ENCODE data around the gene BTNL2. TPM values are rescaled to one million over a fixed set of nuclear protein-coding genes. Genes with fewer than 3 reads are reported as not detected.

The BTNL2 gene
- total RNA-seq, 3 donors from 2014 or later = not detected

DNA sequence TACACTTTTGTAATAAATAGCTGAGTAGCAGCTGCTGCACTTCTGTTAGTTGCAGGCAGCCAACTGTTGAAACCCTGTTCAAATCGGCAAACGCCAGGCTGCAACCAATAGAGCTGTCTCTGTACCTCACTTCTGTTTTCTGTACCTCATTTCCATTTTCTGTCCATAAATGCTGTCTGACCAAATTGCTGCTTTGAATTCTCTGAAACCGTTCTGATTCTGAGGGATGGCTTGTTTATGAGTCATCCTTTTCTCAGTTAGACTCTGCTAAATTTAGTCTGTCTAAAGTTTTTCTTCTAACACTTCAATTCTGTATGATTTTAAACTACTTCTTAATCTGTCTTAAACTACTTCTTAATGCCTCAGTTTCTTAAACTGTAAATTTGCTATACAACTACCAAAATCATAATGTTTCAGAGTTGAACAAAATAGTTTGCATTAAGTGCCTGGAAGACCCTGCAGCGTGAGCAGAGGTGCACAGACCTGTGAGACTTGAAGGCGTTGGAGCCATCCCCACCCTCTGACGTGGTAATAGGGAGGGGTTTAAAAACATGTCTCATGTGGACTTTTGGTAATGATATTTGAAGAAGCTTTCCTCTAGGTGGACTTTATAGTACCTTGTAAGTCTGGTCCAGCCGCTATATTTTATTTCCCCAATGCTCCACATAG lies 9.6 kb downstream of the BTNL2 start:
- peak in 1 of 2 donors; percentile 28 for ATAC-seq
- H3K4me1 Mint-ChIP-seq (ENCODE audit: low read depth) = no peaks in the 10 kb centered on the region
- peaks cover 31% of the 10 kb centered on the region for H3K27me3 Mint-ChIP-seq (ENCODE audit: low read depth)
- no peak for DNase-seq
- H3K4me3 Mint-ChIP-seq = no peak overlapping the region
- H3K36me3 Mint-ChIP-seq (ENCODE audit: insufficient read depth) = no peaks in the 10 kb centered on the region
- no peaks in the 10 kb centered on the region for H3K9me3 Mint-ChIP-seq

DNA sequence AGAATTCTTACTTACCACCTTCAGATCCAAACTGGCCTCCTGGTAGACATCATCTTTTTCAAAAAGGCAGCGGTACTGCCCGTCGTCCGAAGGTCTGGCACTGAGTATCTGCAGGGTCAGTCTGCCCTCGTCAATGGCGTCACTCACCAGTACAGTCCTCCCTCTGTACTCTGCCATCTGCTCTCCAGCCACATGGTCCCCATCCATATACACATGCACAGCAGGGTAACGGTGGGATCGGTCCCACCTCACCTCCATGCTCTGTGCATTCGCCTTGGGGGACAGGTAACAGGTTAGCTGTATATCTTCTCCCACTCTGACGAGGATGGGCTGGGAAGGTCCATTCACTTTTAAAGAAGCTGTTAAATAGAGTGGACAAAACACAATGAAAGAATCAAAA lies 11.0 kb downstream of the BTNL2 start:
- Mint-ChIP-seq H3K4me3 (no peak overlapping the region), H3K27me3 (ENCODE audit: low read depth) (peaks cover 26% of the 10 kb centered on the region), H3K4me1 (ENCODE audit: low read depth) (no peaks in the 10 kb centered on the region), H3K9me3 (no peaks in the 10 kb centered on the region), H3K36me3 (ENCODE audit: insufficient read depth) (no peaks in the 10 kb centered on the region)
- ATAC-seq (no peak), DNase-seq (no peak)

GRCh38 chr6:32393665-32394420 lies 13.1 kb downstream of the BTNL2 start:
- ATAC-seq (no peak), DNase-seq (no peak)
- H3K27me3 Mint-ChIP-seq (ENCODE audit: low read depth) = peaks cover 35% of the 10 kb centered on the region
- H3K36me3 Mint-ChIP-seq (ENCODE audit: insufficient read depth) = no peaks in the 10 kb centered on the region
- no peaks in the 10 kb centered on the region for H3K4me1 Mint-ChIP-seq (ENCODE audit: low read depth)
- H3K4me3 Mint-ChIP-seq = no peak overlapping the region
- no peaks in the 10 kb centered on the region for H3K9me3 Mint-ChIP-seq

DNA sequence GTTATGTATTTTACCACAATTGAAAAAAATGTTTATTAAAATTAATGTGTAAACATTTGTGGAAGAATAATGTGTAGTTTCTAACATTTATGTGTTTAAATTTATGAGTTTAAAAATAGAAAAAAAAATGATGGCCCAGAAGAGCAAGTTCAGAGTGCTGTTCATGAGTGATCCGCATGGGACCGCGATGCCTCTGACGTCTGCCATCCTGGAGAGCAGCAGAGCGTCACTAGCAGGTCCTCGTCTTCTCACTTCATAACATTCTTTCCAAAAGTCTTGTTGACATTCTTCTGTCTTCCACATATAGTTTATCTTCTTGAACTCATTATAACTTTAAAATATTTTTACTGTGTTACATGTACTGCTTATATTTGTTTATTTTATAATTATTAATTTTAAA lies 15.5 kb downstream of the BTNL2 start:
- peaks cover 48% of the 10 kb centered on the region for H3K27me3 Mint-ChIP-seq (ENCODE audit: low read depth)
- no peak overlapping the region for H3K4me3 Mint-ChIP-seq
- H3K9me3 Mint-ChIP-seq = no peaks in the 10 kb centered on the region
- no peaks in the 10 kb centered on the region for H3K4me1 Mint-ChIP-seq (ENCODE audit: low read depth)
- ATAC-seq = no peak
- DNase-seq = no peak
- no peaks in the 10 kb centered on the region for H3K36me3 Mint-ChIP-seq (ENCODE audit: insufficient read depth)

- Mint-ChIP-seq H3K9me3 (no peaks in the 10 kb centered on the region), H3K27me3 (ENCODE audit: low read depth) (peaks cover 41% of the 10 kb centered on the region), H3K4me1 (ENCODE audit: low read depth) (no peaks in the 10 kb centered on the region), H3K36me3 (ENCODE audit: insufficient read depth) (no peaks in the 10 kb centered on the region), H3K4me3 (no peak overlapping the region)
- ATAC-seq = no peak
- no peak for DNase-seq
Observed at GRCh38 chr6:32387589-32388340, 19.2 kb downstream of the BTNL2 start.

- H3K4me3 Mint-ChIP-seq = no peak overlapping the region
- ATAC-seq (no peak), DNase-seq (no peak)
- H3K36me3 Mint-ChIP-seq (ENCODE audit: insufficient read depth) = no peaks in the 10 kb centered on the region
- peaks cover 37% of the 10 kb centered on the region for H3K27me3 Mint-ChIP-seq (ENCODE audit: low read depth)
- H3K9me3 Mint-ChIP-seq = no peaks in the 10 kb centered on the region
- no peaks in the 10 kb centered on the region for H3K4me1 Mint-ChIP-seq (ENCODE audit: low read depth)
Observed at GRCh38 chr6:32386040-32386439, 20.9 kb downstream of the BTNL2 start.

GRCh38 chr6:32382757-32383420 lies 24.1 kb downstream of the BTNL2 start:
- H3K9me3 Mint-ChIP-seq = no peaks in the 10 kb centered on the region
- no peaks in the 10 kb centered on the region for H3K4me1 Mint-ChIP-seq (ENCODE audit: low read depth)
- no peak overlapping the region for H3K4me3 Mint-ChIP-seq
- ATAC-seq = no peak
- H3K27me3 Mint-ChIP-seq (ENCODE audit: low read depth) = peaks cover 22% of the 10 kb centered on the region
- no peaks in the 10 kb centered on the region for H3K36me3 Mint-ChIP-seq (ENCODE audit: insufficient read depth)
- DNase-seq = no peak

- no peaks in the 10 kb centered on the region for H3K36me3 Mint-ChIP-seq (ENCODE audit: insufficient read depth)
- H3K9me3 Mint-ChIP-seq = no peaks in the 10 kb centered on the region
- ATAC-seq = no peak
- H3K27me3 Mint-ChIP-seq (ENCODE audit: low read depth) = peaks cover 26% of the 10 kb centered on the region
- H3K4me3 Mint-ChIP-seq = no peak overlapping the region
- no peak for DNase-seq
- H3K4me1 Mint-ChIP-seq (ENCODE audit: low read depth) = no peaks in the 10 kb centered on the region
Observed at GRCh38 chr6:32379545-32379944, 27.4 kb downstream of the BTNL2 start.

- H3K27me3 Mint-ChIP-seq (ENCODE audit: low read depth) = peaks cover 32% of the 10 kb centered on the region
- H3K4me3 Mint-ChIP-seq = no peak overlapping the region
- ATAC-seq = no peak
- no peaks in the 10 kb centered on the region for H3K36me3 Mint-ChIP-seq (ENCODE audit: insufficient read depth)
- H3K4me1 Mint-ChIP-seq (ENCODE audit: low read depth) = no peaks in the 10 kb centered on the region
- H3K9me3 Mint-ChIP-seq = no peaks in the 10 kb centered on the region
- DNase-seq = no peak
Observed at GRCh38 chr6:32375739-32376529, 31.0 kb downstream of the BTNL2 start.

DNA sequence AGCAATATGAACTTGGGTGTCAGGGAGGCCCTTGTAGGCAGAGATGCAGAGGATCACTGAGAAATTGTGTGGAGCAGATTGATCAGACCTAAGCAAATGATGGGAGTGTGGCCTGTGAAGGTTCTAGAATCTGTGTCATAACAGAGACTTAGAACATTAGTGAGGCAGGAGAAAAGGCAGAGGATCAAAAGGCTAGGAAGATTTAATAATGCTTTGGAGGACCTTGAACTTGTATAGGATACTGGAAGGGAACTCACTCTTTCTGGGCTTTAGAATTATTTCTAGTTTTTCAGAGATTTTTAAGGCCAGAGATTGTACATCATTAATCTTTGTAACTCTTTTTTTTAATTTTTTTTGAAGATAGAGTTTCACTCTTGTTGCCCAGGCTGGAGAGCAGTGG lies 35.2 kb downstream of the BTNL2 start, which contains the start of gene TSBP1:
TSS of gene TSBP1 (minus strand) at position 101 of the 400 bp plus-strand sequence. CDS start 197 bp downstream, outside the sequence.
- Mint-ChIP-seq H3K4me1 (ENCODE audit: low read depth) (no peaks in the 10 kb centered on the region), H3K27me3 (ENCODE audit: low read depth) (peaks cover 34% of the 10 kb centered on the region), H3K9me3 (no peaks in the 10 kb centered on the region), H3K4me3 (no peak within 1 kb of the TSS), H3K36me3 (ENCODE audit: insufficient read depth) (no peaks in the 10 kb centered on the region)
- DNase-seq = no peak
- no peak for ATAC-seq

GRCh38 chr6:32371229-32371628 lies 35.8 kb downstream of the BTNL2 start:
- DNase-seq (no peak), ATAC-seq (no peak)
- no peaks in the 10 kb centered on the region for H3K36me3 Mint-ChIP-seq (ENCODE audit: insufficient read depth)
- H3K27me3 Mint-ChIP-seq (ENCODE audit: low read depth) = peaks cover 31% of the 10 kb centered on the region
- no peak overlapping the region for H3K4me3 Mint-ChIP-seq
- no peaks in the 10 kb centered on the region for H3K9me3 Mint-ChIP-seq
- no peaks in the 10 kb centered on the region for H3K4me1 Mint-ChIP-seq (ENCODE audit: low read depth)

DNA sequence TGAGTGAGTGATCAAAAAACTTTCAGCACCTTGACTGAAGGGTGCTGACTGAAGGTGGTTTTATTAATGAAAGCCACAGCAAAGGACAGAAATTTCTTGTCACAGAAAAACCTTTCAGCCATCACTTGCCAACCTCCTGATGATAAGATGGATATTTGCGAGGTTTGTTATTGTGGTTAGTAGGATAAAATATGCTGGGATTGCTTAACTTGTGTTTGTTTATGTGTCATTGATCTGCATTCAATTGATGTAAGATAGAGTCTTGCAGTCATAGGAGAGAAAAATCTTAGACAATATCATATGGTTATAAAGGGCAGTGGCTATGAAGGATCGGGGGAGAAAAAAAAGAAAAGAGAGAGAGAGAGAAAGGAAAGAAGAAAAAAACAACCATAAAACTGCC lies 36.5 kb downstream of the BTNL2 start:
- Mint-ChIP-seq H3K27me3 (ENCODE audit: low read depth) (peaks cover 32% of the 10 kb centered on the region), H3K9me3 (no peaks in the 10 kb centered on the region), H3K36me3 (ENCODE audit: insufficient read depth) (no peaks in the 10 kb centered on the region), H3K4me3 (no peak overlapping the region), H3K4me1 (ENCODE audit: low read depth) (no peaks in the 10 kb centered on the region)
- ATAC-seq (no peak), DNase-seq (no peak)

DNA sequence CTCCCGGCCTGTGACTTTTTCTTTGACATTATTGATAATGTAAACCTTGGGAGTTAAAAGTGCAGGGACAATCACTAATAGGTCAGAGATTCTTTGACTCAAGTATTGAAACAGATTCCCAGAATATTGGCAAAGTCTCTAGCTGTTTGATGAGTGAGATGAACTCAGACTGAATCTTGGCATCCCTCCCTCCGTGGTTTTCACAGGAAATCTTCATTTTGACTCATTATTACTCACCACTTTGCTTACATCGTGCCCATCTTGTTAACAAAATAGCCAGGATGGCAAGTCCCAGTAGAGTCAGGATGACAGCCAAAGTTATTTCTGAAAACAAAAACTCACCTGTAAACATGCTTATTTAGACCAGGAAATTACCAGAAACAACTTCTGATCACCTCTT lies 37.3 kb downstream of the BTNL2 start:
- Mint-ChIP-seq H3K36me3 (ENCODE audit: insufficient read depth) (no peaks in the 10 kb centered on the region), H3K9me3 (no peaks in the 10 kb centered on the region), H3K4me1 (ENCODE audit: low read depth) (no peaks in the 10 kb centered on the region), H3K4me3 (no peak overlapping the region), H3K27me3 (ENCODE audit: low read depth) (peaks cover 32% of the 10 kb centered on the region)
- DNase-seq (no peak), ATAC-seq (no peak)

All from activated T-cell treated with anti-CD3 and anti-CD28 coated beads, Interleukin-2, amount 50 U/mL, for 4 hours (primary cell).